A549 (cell line): ENCODE results near the gene FAM118B.

Experiments used
- NPAS2 ChIP-seq: fragments of 250-450 bp; sonication (Bioruptor Pico); IDR thresholded peaks from 2 replicates; pipeline ENCODE4 v1.8.0; 2022; ENCODE audit warnings: mild to moderate bottlenecking, moderate library complexity, borderline replicate concordance
- RFX5 ChIP-seq: fragments of 450-650 bp; IDR thresholded peaks from 2 replicates; pipeline ENCODE4 v1.7.1; 2014; ENCODE audit warnings: antibody characterized with exemption, mild to moderate bottlenecking, moderate library complexity
- SMC3 ChIP-seq: fragments of >200 bp; sonication (Bioruptor Twin); formaldehyde crosslinking; IDR thresholded peaks from 3 replicates; pipeline ENCODE4 v1.6.1; 2018; ENCODE audit warnings: inconsistent platforms
- TP53 ChIP-seq: fragments of 250-450 bp; sonication (Bioruptor Pico); IDR thresholded peaks from 2 replicates; pipeline ENCODE4 v1.5.0; 2021; ENCODE audit warnings: mild to moderate bottlenecking, moderate library complexity
- ZC3H11A ChIP-seq: fragments of 450-650 bp; IDR thresholded peaks from 2 replicates; pipeline ENCODE4 v1.6.1; 2014; ENCODE audit warnings: antibody characterized with exemption, mild to moderate bottlenecking
- TF ChIP-seq, protein P1 (sequence below): fragments of >200 bp; sonication (Bioruptor Twin); formaldehyde crosslinking; IDR thresholded peaks from 3 replicates; pipeline ENCODE4 v1.5.1; 2016

- TF ChIP-seq, protein P1, sequence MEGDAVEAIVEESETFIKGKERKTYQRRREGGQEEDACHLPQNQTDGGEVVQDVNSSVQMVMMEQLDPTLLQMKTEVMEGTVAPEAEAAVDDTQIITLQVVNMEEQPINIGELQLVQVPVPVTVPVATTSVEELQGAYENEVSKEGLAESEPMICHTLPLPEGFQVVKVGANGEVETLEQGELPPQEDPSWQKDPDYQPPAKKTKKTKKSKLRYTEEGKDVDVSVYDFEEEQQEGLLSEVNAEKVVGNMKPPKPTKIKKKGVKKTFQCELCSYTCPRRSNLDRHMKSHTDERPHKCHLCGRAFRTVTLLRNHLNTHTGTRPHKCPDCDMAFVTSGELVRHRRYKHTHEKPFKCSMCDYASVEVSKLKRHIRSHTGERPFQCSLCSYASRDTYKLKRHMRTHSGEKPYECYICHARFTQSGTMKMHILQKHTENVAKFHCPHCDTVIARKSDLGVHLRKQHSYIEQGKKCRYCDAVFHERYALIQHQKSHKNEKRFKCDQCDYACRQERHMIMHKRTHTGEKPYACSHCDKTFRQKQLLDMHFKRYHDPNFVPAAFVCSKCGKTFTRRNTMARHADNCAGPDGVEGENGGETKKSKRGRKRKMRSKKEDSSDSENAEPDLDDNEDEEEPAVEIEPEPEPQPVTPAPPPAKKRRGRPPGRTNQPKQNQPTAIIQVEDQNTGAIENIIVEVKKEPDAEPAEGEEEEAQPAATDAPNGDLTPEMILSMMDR = no peak
- no peak for TF ChIP-seq TP53 (CRISPR knock-in tag)
- no peak for TF ChIP-seq RFX5
- no peak for TF ChIP-seq SMC3
- TF ChIP-seq ZC3H11A = no peak
- no peak for TF ChIP-seq NPAS2 (CRISPR knock-in tag)
These were observed 41.7 kb downstream of the FAM118B start for GRCh38 chr11:126253265-126253664.
